B cell (primary cell): ENCODE measurements around the gene SIL1. TPM values are rescaled to one million over a fixed set of nuclear protein-coding genes. Genes with fewer than 3 reads are reported as not detected.

Experiments
- ATAC-seq: fragments of 200-7000 bp; cut with Tn5 transposase; one replicate; pipeline ENCODE4 v1.10.0; 2021; ENCODE audit warnings: low read depth, mild to moderate bottlenecking, moderate number of reproducible peaks, moderate library complexity
- CTCF ChIA-PET: fragments of 350-600 bp; sonication (Branson Sonifier 250); formaldehyde crosslinking; loops from one replicate; lab custom pipeline; 2021; ENCODE audit warnings: antibody characterized with exemption, inconsistent platforms; lab: Charles Lee
- POLR2A ChIA-PET: fragments of 350-600 bp; sonication (Branson Sonifier 250); formaldehyde crosslinking; loops from one replicate; lab custom pipeline; 2021; ENCODE audit warnings: antibody characterized with exemption; lab: Charles Lee
- DNase-seq: peaks from one replicate; pipeline ENCODE4 v3.0.0; 2013
- H2AFZ ChIP-seq: 2 replicates; pipeline ENCODE4 v1.6.1; 2012; ENCODE audit warnings: mild to moderate bottlenecking, low read depth, low read length; ENCODE audit not compliant: insufficient read depth, poor library complexity, severe bottlenecking
- H3K27ac ChIP-seq, 2 donors: 1 replicate in 1 of 2; 2 replicates in 1 of 2; pipeline ENCODE4 v1.5.1; 2012 to 2013; ENCODE audit warnings: low read length in 2 of 2, mild to moderate bottlenecking in 2 of 2, moderate library complexity in 1 of 2
- H3K27me3 ChIP-seq, 4 experiments: fragments of 200-600 bp in 1 of 4; sonication (generic) in 1 of 4; replicated peaks in 1 of 4; 1 replicate in 2 of 4; 2 replicates in 2 of 4; pipeline versions ENCODE4 v1.6.1 to v1.7.0; 2013 to 2016; ENCODE audit warnings: low read length in 3 of 4, mild to moderate bottlenecking in 2 of 4, mixed read lengths in 1 of 4, moderate library complexity in 1 of 4; ENCODE audit not compliant: insufficient read depth in 4 of 4, control insufficient read depth in 3 of 4; ENCODE audit errors: control extremely low read depth in 1 of 4
- H3K36me3 ChIP-seq, 2 experiments: replicated peaks in 1 of 2; 1 replicate in 1 of 2; 2 replicates in 1 of 2; pipeline versions ENCODE4 v1.6.1 to v1.7.1; 2013; ENCODE audit warnings: low read length in 1 of 2; ENCODE audit not compliant: insufficient read depth in 2 of 2, control insufficient read depth in 1 of 2; ENCODE audit errors: control extremely low read depth in 1 of 2, extremely low read depth in 1 of 2
- H3K4me1 ChIP-seq, 2 donors: fragments of 200-600 bp in 1 of 2; sonication (generic) in 1 of 2; 1 replicate in 1 of 2; 2 replicates in 1 of 2; pipeline versions ENCODE4 v1.5.1 to v1.6.1; 2013 to 2017; ENCODE audit warnings: low read length in 2 of 2; ENCODE audit not compliant: control insufficient read depth in 2 of 2, insufficient read depth in 2 of 2
- H3K4me2 ChIP-seq: replicated peaks from 2 replicates; pipeline ENCODE3; 2012; ENCODE audit warnings: mild to moderate bottlenecking, low read depth, low read length; ENCODE audit not compliant: poor library complexity, severe bottlenecking
- H3K4me3 ChIP-seq, 5 experiments: fragments of 200-600 bp in 1 of 5; sonication (generic) in 1 of 5; 1 replicate in 3 of 5; 2 replicates in 2 of 5; pipeline versions ENCODE4 v1.5.1 to v1.7.0; 2011 to 2016; ENCODE audit warnings: low read length in 4 of 5, mild to moderate bottlenecking in 4 of 5, low read depth in 2 of 5, control low read depth in 1 of 5, moderate library complexity in 1 of 5; ENCODE audit not compliant: insufficient read depth in 1 of 5; ENCODE audit errors: control extremely low read depth in 1 of 5, extremely low read depth in 1 of 5
- H3K79me2 ChIP-seq: fragments of 200-600 bp; sonication (generic); one replicate; pipeline ENCODE4 v1.6.0; 2016; ENCODE audit warnings: low read length; ENCODE audit not compliant: control insufficient read depth, insufficient read depth
- H3K9ac ChIP-seq: fragments of 200-600 bp; sonication (generic); 2 replicates; pipeline ENCODE4 v1.6.1; 2017; ENCODE audit warnings: mild to moderate bottlenecking, low read length, moderate library complexity
- H3K9me3 ChIP-seq, 3 donors: one replicate each; pipeline versions ENCODE4 v1.6.1 to v1.7.1; 2013; ENCODE audit warnings: low read length in 2 of 3; ENCODE audit not compliant: control insufficient read depth in 2 of 3, insufficient read depth in 1 of 3; ENCODE audit errors: control extremely low read depth in 1 of 3
- H4K20me1 ChIP-seq: 2 replicates; pipeline ENCODE4 v1.6.0; 2012; ENCODE audit warnings: mild to moderate bottlenecking, low read length; ENCODE audit not compliant: insufficient read depth, control insufficient read depth, poor library complexity, severe bottlenecking
- H3K27ac Mint-ChIP-seq: one replicate; pipeline ENCODE4 v1.8.0; 2021; ENCODE audit warnings: mixed read lengths
- H3K27me3 Mint-ChIP-seq: one replicate; pipeline ENCODE4 v1.8.0; 2021; ENCODE audit warnings: mixed read lengths
- H3K4me1 Mint-ChIP-seq: one replicate; pipeline ENCODE4 v1.8.0; 2021; ENCODE audit warnings: mixed read lengths
- H3K4me3 Mint-ChIP-seq: one replicate; pipeline ENCODE4 v1.8.0; 2021; ENCODE audit warnings: mixed read lengths
- H3K9me3 Mint-ChIP-seq: one replicate; pipeline ENCODE4 v1.8.0; 2022; ENCODE audit warnings: mixed read lengths; ENCODE audit not compliant: insufficient read depth
- EZH2 ChIP-seq: IDR thresholded peaks from 2 replicates; pipeline ENCODE4 v1.6.1; 2012; ENCODE audit warnings: borderline replicate concordance, low read depth, mild to moderate bottlenecking, moderate library complexity, low read length; ENCODE audit not compliant: insufficient read depth, poor library complexity, severe bottlenecking
- WGBS: methylation state at CpG from one replicate; pipeline ENCODE4 v1.1.5; 2013; ENCODE audit warnings: missing lambda C conversion rate; ENCODE audit not compliant: insufficient coverage; 5-methylcytosine and 5-hydroxymethylcytosine counted together
- intact Hi-C: fragments of 100-400 bp; cut with micrococcal nuclease; formaldehyde crosslinking; loops from one replicate; pipeline ENCODE4 v1.10.0; 2022
- polyA plus RNA-seq: library from polyadenylated mRNA; depleted of rRNA; stranded (reverse); fragments of >200 nt; gene quantifications from 2 replicates; pipeline ENCODE4 v1.2.3, GENCODE V29; 2012
- total RNA-seq, 2 donors: library from RNA; stranded (reverse); fragments of 120-200 nt in 1 of 2; gene quantifications; 1 replicate in 1 of 2; 2 replicates in 1 of 2; pipeline versions ENCODE4 v1.2.3 to v1.2.4, GENCODE V29; 2013 to 2022
- TF ChIP-seq, protein P1 (sequence below): fragments of 200-600 bp; IDR thresholded peaks from one replicate; pipeline ENCODE4 v1.8.0; 2022; ENCODE audit warnings: antibody characterized with exemption, mild to moderate bottlenecking

Gene SIL1
- total and polyA plus RNA-seq, 2 donors (not counting 1 experiment from before 2014, with no cell fraction given) = 16.9 to 19.8 TPM

- DNase-seq = no peak
- H3K27ac Mint-ChIP-seq = no peak overlapping the region
- intact Hi-C loops = no loop called here
- H3K27me3 Mint-ChIP-seq = no peaks in the 10 kb centered on the region
- Histone ChIP-seq H3K4me2 (no peak overlapping the region), H2AFZ (no peak overlapping the region), H3K4me1 (no peaks in the 10 kb centered on the region), H3K9me3 (no peaks in the 10 kb centered on the region), H3K9ac (no peak overlapping the region), H3K27ac (no peak overlapping the region), H3K36me3 (peaks cover 0 to 4% of the 10 kb centered on the region in 2 experiments), H3K27me3 (no peaks in the 10 kb centered on the region), H3K79me2 (no peaks in the 10 kb centered on the region), H4K20me1 (no peaks in the 10 kb centered on the region), H3K4me3 (no peak overlapping the region)
- WGBS = 83% methylated on average over 1 of the region's 3 CpGs
- no peaks in the 10 kb centered on the region for H3K9me3 Mint-ChIP-seq
- ATAC-seq = no peak
- ChIA-PET POLR2A (no interaction called here), CTCF (no interaction called here)
- H3K4me3 Mint-ChIP-seq = no peak overlapping the region
- peaks cover 3% of the 10 kb centered on the region for H3K4me1 Mint-ChIP-seq
- TF ChIP-seq EZH2 = no peak
- TF ChIP-seq, protein P1, sequence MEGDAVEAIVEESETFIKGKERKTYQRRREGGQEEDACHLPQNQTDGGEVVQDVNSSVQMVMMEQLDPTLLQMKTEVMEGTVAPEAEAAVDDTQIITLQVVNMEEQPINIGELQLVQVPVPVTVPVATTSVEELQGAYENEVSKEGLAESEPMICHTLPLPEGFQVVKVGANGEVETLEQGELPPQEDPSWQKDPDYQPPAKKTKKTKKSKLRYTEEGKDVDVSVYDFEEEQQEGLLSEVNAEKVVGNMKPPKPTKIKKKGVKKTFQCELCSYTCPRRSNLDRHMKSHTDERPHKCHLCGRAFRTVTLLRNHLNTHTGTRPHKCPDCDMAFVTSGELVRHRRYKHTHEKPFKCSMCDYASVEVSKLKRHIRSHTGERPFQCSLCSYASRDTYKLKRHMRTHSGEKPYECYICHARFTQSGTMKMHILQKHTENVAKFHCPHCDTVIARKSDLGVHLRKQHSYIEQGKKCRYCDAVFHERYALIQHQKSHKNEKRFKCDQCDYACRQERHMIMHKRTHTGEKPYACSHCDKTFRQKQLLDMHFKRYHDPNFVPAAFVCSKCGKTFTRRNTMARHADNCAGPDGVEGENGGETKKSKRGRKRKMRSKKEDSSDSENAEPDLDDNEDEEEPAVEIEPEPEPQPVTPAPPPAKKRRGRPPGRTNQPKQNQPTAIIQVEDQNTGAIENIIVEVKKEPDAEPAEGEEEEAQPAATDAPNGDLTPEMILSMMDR = no peak
These were observed 283.8 kb downstream of the SIL1 start for GRCh38 chr5:138914338-138914737.

DNA sequence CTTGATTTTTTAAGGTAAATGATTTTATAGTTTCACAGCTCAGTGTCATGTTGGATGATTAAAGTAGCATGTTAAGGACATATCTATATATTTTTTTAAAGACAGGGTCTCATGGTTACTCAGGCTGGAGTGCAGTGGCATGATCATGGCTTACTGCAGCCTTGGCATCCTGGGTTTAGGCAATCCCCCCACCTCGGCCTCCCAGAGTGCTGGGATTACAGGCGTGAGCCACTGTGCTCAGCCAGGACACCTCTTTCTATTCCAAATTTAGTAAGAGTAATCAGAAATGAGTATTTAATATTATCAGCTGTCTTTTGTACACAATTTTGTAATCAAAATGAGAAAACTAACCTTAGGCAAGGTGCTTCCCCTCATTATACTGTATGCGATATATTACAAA lies 284.4 kb downstream of the SIL1 start:
- H3K79me2 ChIP-seq = no peaks in the 10 kb centered on the region
- intact Hi-C loops = no loop called here
- no peak overlapping the region for H3K9ac ChIP-seq
- no peaks in the 10 kb centered on the region for H3K27me3 ChIP-seq
- CTCF ChIA-PET = no interaction called here
- no peaks in the 10 kb centered on the region for H4K20me1 ChIP-seq
- no peaks in the 10 kb centered on the region for H3K9me3 Mint-ChIP-seq
- H3K4me3 Mint-ChIP-seq = no peak overlapping the region
- no peak for DNase-seq
- H3K9me3 ChIP-seq = no peaks in the 10 kb centered on the region
- no peak overlapping the region for H2AFZ ChIP-seq
- H3K27me3 Mint-ChIP-seq = no peaks in the 10 kb centered on the region
- H3K4me3 ChIP-seq = no peak overlapping the region
- peaks cover 3% of the 10 kb centered on the region for H3K4me1 Mint-ChIP-seq
- peaks cover 0 to 4% of the 10 kb centered on the region in 2 experiments for H3K36me3 ChIP-seq
- 100% methylated on average over 2 of the region's 3 CpGs for WGBS
- no peak overlapping the region for H3K27ac Mint-ChIP-seq
- ATAC-seq = no peak
- POLR2A ChIA-PET = no interaction called here
- TF ChIP-seq EZH2 = no peak
- TF ChIP-seq, protein P1 = no peak
- H3K4me1 ChIP-seq = no peaks in the 10 kb centered on the region
- no peak overlapping the region for H3K4me2 ChIP-seq
- H3K27ac ChIP-seq = no peak overlapping the region
